H1 (cell line): ENCODE measurements around the gene IQCE. TPM values are rescaled to one million over a fixed set of nuclear protein-coding genes. Genes with fewer than 3 reads are reported as not detected.

ENCODE experiments used
- BCL11A ChIP-seq, 2 experiments: IDR thresholded peaks; one replicate each; pipeline ENCODE4 v1.6.1; 2011; ENCODE audit warnings: low read depth in 2 of 2, low read length in 2 of 2, mild to moderate bottlenecking in 2 of 2
- CBX8 ChIP-seq: fragments of 300-800, 300-1000 bp; sonication (generic); IDR thresholded peaks from 2 replicates; pipeline ENCODE4 v1.7.1; 2016; ENCODE audit warnings: low read depth, low read length, borderline replicate concordance
- CEBPB ChIP-seq: IDR thresholded peaks from 2 replicates; pipeline ENCODE4 v1.6.1; 2012; ENCODE audit warnings: low read depth, low read length
- CHD7 ChIP-seq: fragments of 300-600 bp; sonication (generic); IDR thresholded peaks from 2 replicates; pipeline ENCODE4 v1.7.1; 2012; ENCODE audit warnings: low read length, moderate library complexity, mild to moderate bottlenecking, inconsistent platforms; ENCODE audit not compliant: insufficient replicate concordance
- CREB1 ChIP-seq: IDR thresholded peaks from 2 replicates; pipeline ENCODE4 v1.6.1; 2012; ENCODE audit warnings: inconsistent platforms
- CTBP2 ChIP-seq: IDR thresholded peaks from 2 replicates; pipeline ENCODE4 v1.7.0; 2011; ENCODE audit warnings: borderline replicate concordance, mild to moderate bottlenecking, moderate library complexity, mixed read lengths, low read length; ENCODE audit not compliant: insufficient read depth, insufficient read length
- EP300 ChIP-seq, 2 experiments: IDR thresholded peaks; 1 replicate in 1 of 2; 2 replicates in 1 of 2; pipeline ENCODE4 v1.6.1; 2011 to 2012; ENCODE audit warnings: low read depth in 2 of 2, low read length in 2 of 2, mild to moderate bottlenecking in 2 of 2, borderline replicate concordance in 1 of 2, inconsistent platforms in 1 of 2, moderate library complexity in 1 of 2
- TCF12 ChIP-seq: IDR thresholded peaks from 2 replicates; pipeline ENCODE4 v1.6.1; 2011; ENCODE audit warnings: low read depth, mild to moderate bottlenecking, low read length
- USF2 ChIP-seq: IDR thresholded peaks from 2 replicates; pipeline ENCODE4 v1.6.1; 2011; ENCODE audit warnings: low read length, improper control_type of control experiment
- polyA plus RNA-seq, 7 experiments: library from polyadenylated mRNA; depleted of rRNA in 3 of 7; stranded (reverse) in 5 of 7; unstranded in 2 of 7; fragments of >200 nt in 5 of 7; fragments of 200-250 nt in 2 of 7; gene quantifications; 1 replicate in 5 of 7; 2 replicates in 1 of 7; 4 replicates in 1 of 7; pipeline versions ENCODE4 v1.2.1 to v1.2.3, GENCODE V29; 2011 to 2013; ENCODE audit warnings: missing spikeins in 2 of 7, mixed read lengths in 2 of 7
- total RNA-seq: library from RNA; stranded (reverse); fragmentation: NEBNext Ultra II Directional; extraction: Animal tissue kit (Norgen Biotek cat#: 25700); gene quantifications from 2 replicates; pipeline ENCODE4 v1.2.1, GENCODE V29; 2021

Gene IQCE
- total and polyA plus RNA-seq, 2 of the 8 experiments (the other 6 are each of a cell fraction or from before 2014, with no cell fraction given) = 2.2 to 4.9 TPM

- no peak for TF ChIP-seq CHD7
- TF ChIP-seq CTBP2 = no peak
- TF ChIP-seq CREB1 = no peak
- TF ChIP-seq CBX8 = no peak
- no peak for TF ChIP-seq CEBPB
- TF ChIP-seq USF2 = no peak
- no peak for TF ChIP-seq EP300 (IDR thresholded peaks at IDR 0.05; ENCODE audit: borderline replicate concordance in 1 of 2, low read depth in 2 of 2, low read length in 2 of 2)
- no peak for TF ChIP-seq TCF12
- TF ChIP-seq BCL11A (IDR thresholded peaks at IDR 0.05; ENCODE audit: low read depth in 2 of 2, low read length in 2 of 2) = no peak
Observed at GRCh38 chr7:2633538-2634266, 74.9 kb downstream of the IQCE start (continued).
